HCT116 (cell line): ENCODE measurements around the gene BCL11A. TPM values are rescaled to one million over a fixed set of nuclear protein-coding genes. Genes with fewer than 3 reads are reported as not detected.

Experiments
- ATAC-seq: fragments of 200-7000 bp; cut with Tn5 transposase; 2 replicates; pipeline ENCODE4 v1.9.1; 2020; ENCODE audit warnings: mild to moderate bottlenecking, moderate library complexity
- BruUV-seq: library from RNA; stranded (reverse); fragments of 400-500 nt; replicated peaks from 2 replicates; lab custom pipeline; 2021; lab: Mats Ljungman, UMichigan
- CTCF ChIA-PET: fragments of 300-600 bp; sonication (Branson Sonifier 250); formaldehyde crosslinking; loops from one replicate; lab custom pipeline; 2021; ENCODE audit warnings: antibody characterized with exemption; lab: Charles Lee
- POLR2A ChIA-PET: fragments of 300-600, 350-600 bp; sonication (Branson Sonifier 250); formaldehyde crosslinking; loops from one replicate; lab custom pipeline; 2021; ENCODE audit warnings: antibody characterized with exemption; lab: Charles Lee
- RAD21 ChIA-PET, 2 experiments: fragments of 300-600 bp; sonication (Branson Sonifier 250); formaldehyde crosslinking; loops; one replicate each; lab custom pipeline; 2023; ENCODE audit warnings: low total read pairs in 2 of 2; ENCODE audit not compliant: uncharacterized antibody in 2 of 2, unreplicated experiment in 2 of 2, low non-redundant PET in 1 of 2; lab: Charles Lee
- DNase-seq: peaks from one replicate; pipeline ENCODE4 v3.0.0-alpha.2; 2010; ENCODE audit warnings: low read depth, low spot score
- H2AFZ ChIP-seq: fragments of 200-600 bp; shearing (Covaris generic), sonication (generic); 2 replicates; pipeline ENCODE4 v1.6.1; 2017; ENCODE audit warnings: low read depth, mixed run types, mixed read lengths, antibody characterized with exemption, low read length; ENCODE audit not compliant: poor library complexity, severe bottlenecking
- H3K27ac ChIP-seq: 2 replicates; pipeline ENCODE4 v1.5.1; 2012; ENCODE audit warnings: low read depth, low read length
- H3K27me3 ChIP-seq: fragments of 200-600 bp; sonication (generic); 2 replicates; pipeline ENCODE4 v1.6.1; 2016; ENCODE audit warnings: mixed run types, low read length, mixed read lengths; ENCODE audit not compliant: insufficient read depth
- H3K36me3 ChIP-seq, 2 experiments: fragments of 200-500 bp in 1 of 2; fragments of 200-600 bp in 1 of 2; sonication (Bioruptor generic) in 1 of 2; sonication (generic) in 1 of 2; 2 replicates each; pipeline versions ENCODE4 v1.5.1 to v1.6.1; 2014 to 2016; ENCODE audit warnings: low read length in 2 of 2, inconsistent platforms in 1 of 2, mixed read lengths in 1 of 2, mixed run types in 1 of 2; ENCODE audit not compliant: insufficient read depth in 2 of 2, control insufficient read depth in 1 of 2
- H3K4me1 ChIP-seq, 2 experiments: fragments of 200-600 bp in 1 of 2; sonication (generic) in 1 of 2; 2 replicates each; pipeline versions ENCODE4 v1.5.1 to v1.6.1; 2012 to 2017; ENCODE audit warnings: low read length in 2 of 2, inconsistent platforms in 1 of 2, mild to moderate bottlenecking in 1 of 2, mixed read lengths in 1 of 2, mixed run types in 1 of 2, moderate library complexity in 1 of 2; ENCODE audit not compliant: insufficient read depth in 2 of 2, control insufficient read depth in 1 of 2
- H3K4me2 ChIP-seq: fragments of 200-600 bp; sonication (generic); 2 replicates; pipeline ENCODE4 v1.6.1; 2017; ENCODE audit warnings: mixed run types, low read length, mixed read lengths
- H3K4me3 ChIP-seq, 2 experiments: fragments of 200-600 bp in 1 of 2; sonication (generic) in 1 of 2; replicated peaks in 1 of 2; 2 replicates each; pipeline ENCODE4 v1.5.1; 2011 to 2016; ENCODE audit warnings: low read length in 2 of 2, control low read depth in 1 of 2, low read depth in 1 of 2, mild to moderate bottlenecking in 1 of 2, mixed read lengths in 1 of 2, mixed run types in 1 of 2
- H3K79me2 ChIP-seq: fragments of 200-600 bp; sonication (generic); 2 replicates; pipeline ENCODE4 v1.6.1; 2017; ENCODE audit warnings: mild to moderate bottlenecking, mixed run types, low read length, moderate library complexity, mixed read lengths; ENCODE audit not compliant: insufficient read depth
- H3K9ac ChIP-seq: fragments of 200-600 bp; sonication (generic); 2 replicates; pipeline ENCODE4 v1.6.1; 2016; ENCODE audit warnings: low read length, mixed read lengths
- H3K9me2 ChIP-seq: fragments of 200-600 bp; sonication (generic), shearing (Covaris generic); 2 replicates; pipeline ENCODE4 v1.6.1; 2017; ENCODE audit warnings: mixed run types, mild to moderate bottlenecking, moderate library complexity; ENCODE audit not compliant: insufficient read depth
- H3K9me3 ChIP-seq, 2 experiments: fragments of 200-500 bp in 1 of 2; fragments of 200-600 bp in 1 of 2; sonication (Bioruptor generic) in 1 of 2; sonication (generic) in 1 of 2; 2 replicates each; pipeline ENCODE4 v1.6.1; 2014 to 2017; ENCODE audit warnings: low read length in 2 of 2, mixed read lengths in 2 of 2, inconsistent platforms in 1 of 2, low read depth in 1 of 2, mild to moderate bottlenecking in 1 of 2, mixed run types in 1 of 2, moderate library complexity in 1 of 2; ENCODE audit not compliant: control insufficient read depth in 1 of 2, insufficient read depth in 1 of 2
- H4K20me1 ChIP-seq: fragments of 200-600 bp; sonication (generic), shearing (Covaris generic); 2 replicates; pipeline ENCODE4 v1.6.1; 2017; ENCODE audit warnings: mixed run types, mild to moderate bottlenecking, moderate library complexity; ENCODE audit not compliant: insufficient read depth
- ATF3 ChIP-seq: IDR thresholded peaks from 2 replicates; pipeline ENCODE4 v1.6.1; 2012
- CBX3 ChIP-seq: IDR thresholded peaks from 2 replicates; pipeline ENCODE4 v1.6.1; 2012; ENCODE audit warnings: low read depth
- CEBPB ChIP-seq: IDR thresholded peaks from 2 replicates; pipeline ENCODE4 v1.6.1; 2012; ENCODE audit warnings: low read depth
- EGR1 ChIP-seq: IDR thresholded peaks from 2 replicates; pipeline ENCODE4 v1.6.1; 2012; ENCODE audit warnings: low read depth
- ELF1 ChIP-seq: IDR thresholded peaks from 2 replicates; pipeline ENCODE4 v1.6.1; 2012; ENCODE audit warnings: low read depth, borderline replicate concordance
- EZH2phosphoT487 ChIP-seq: fragments of 200-600 bp; IDR thresholded peaks from 2 replicates; pipeline ENCODE4 v1.6.1; 2018; ENCODE audit warnings: antibody characterized with exemption, borderline replicate concordance
- FOSL1 ChIP-seq: IDR thresholded peaks from 2 replicates; pipeline ENCODE4 v1.6.1; 2012; ENCODE audit warnings: low read depth
- JUND ChIP-seq: IDR thresholded peaks from 2 replicates; pipeline ENCODE4 v1.6.1; 2012
- MAX ChIP-seq: IDR thresholded peaks from 2 replicates; pipeline ENCODE4 v1.6.1; 2012
- POLR2A ChIP-seq: IDR thresholded peaks from 2 replicates; pipeline ENCODE4 v1.7.0; 2011; ENCODE audit warnings: borderline replicate concordance; ENCODE audit not compliant: insufficient read depth, insufficient read length; ENCODE audit errors: extremely low read depth
- POLR2AphosphoS5 ChIP-seq: IDR thresholded peaks from 2 replicates; pipeline ENCODE4 v1.6.1; 2011; ENCODE audit warnings: mild to moderate bottlenecking, low read depth, low read length, moderate library complexity
- RAD21 ChIP-seq: IDR thresholded peaks from 2 replicates; pipeline ENCODE4 v1.6.1; 2012; ENCODE audit warnings: low read depth, mild to moderate bottlenecking
- REST ChIP-seq: IDR thresholded peaks from 2 replicates; pipeline ENCODE4 v1.6.1; 2012; ENCODE audit warnings: low read depth
- SIN3A ChIP-seq: IDR thresholded peaks from 2 replicates; pipeline ENCODE4 v1.6.1; 2012; ENCODE audit warnings: low read depth
- SRF ChIP-seq: IDR thresholded peaks from 2 replicates; pipeline ENCODE4 v1.6.1; 2012; ENCODE audit warnings: low read depth
- TCF7L2 ChIP-seq: IDR thresholded peaks from 2 replicates; pipeline ENCODE4 v1.7.0; 2011; ENCODE audit warnings: borderline replicate concordance, inconsistent platforms; ENCODE audit not compliant: insufficient read depth, insufficient read length; ENCODE audit errors: extremely low read depth
- YY1 ChIP-seq: IDR thresholded peaks from 2 replicates; pipeline ENCODE4 v1.6.1; 2011; ENCODE audit warnings: low read length, low read depth, moderate library complexity, mild to moderate bottlenecking; ENCODE audit not compliant: insufficient replicate concordance; ENCODE audit errors: extremely low read depth
- ZBTB33 ChIP-seq: IDR thresholded peaks from 2 replicates; pipeline ENCODE4 v1.6.1; 2011; ENCODE audit warnings: mild to moderate bottlenecking, low read length, moderate library complexity; ENCODE audit not compliant: insufficient replicate concordance; ENCODE audit errors: extremely low read depth
- ZFX ChIP-seq: fragments of 450-650 bp; IDR thresholded peaks from 2 replicates; pipeline ENCODE4 v1.6.1; 2017
- ZNF274 ChIP-seq: fragments of 200-500 bp; sonication (Bioruptor generic); IDR thresholded peaks from 2 replicates; pipeline ENCODE4 v1.6.1; 2014; ENCODE audit warnings: mild to moderate bottlenecking, low read depth, low read length, inconsistent platforms
- intact Hi-C: fragments of 100-400 bp; cut with micrococcal nuclease; formaldehyde crosslinking; loops from 2 replicates; pipeline ENCODE4 v1.10.0; 2022
- total RNA-seq: library from RNA; stranded (reverse); gene quantifications from one replicate; pipeline ENCODE4 v1.2.1, GENCODE V29; 2021; ENCODE audit not compliant: unreplicated experiment

The BCL11A gene
- total RNA-seq, 1 experiment from 2014 or later, result 0.71 TPM

GRCh38 chr2:60493804-60494387, 59.6 kb downstream of the BCL11A start:
- Histone ChIP-seq H3K4me2 (no peak overlapping the region), H2AFZ (no peak overlapping the region), H3K27me3 (peaks cover 33% of the 10 kb centered on the region), H4K20me1 (no peaks in the 10 kb centered on the region), H3K9ac (no peak overlapping the region), H3K36me3 (no peaks in the 10 kb centered on the region), H3K4me3 (no peak overlapping the region), H3K9me3 (no peaks in the 10 kb centered on the region), H3K79me2 (no peaks in the 10 kb centered on the region), H3K27ac (no peak overlapping the region), H3K4me1 (no peaks in the 10 kb centered on the region), H3K9me2 (no peaks in the 10 kb centered on the region)
- intact Hi-C loops, result no loop called here
- no TSS peak for BruUV-seq
- no peak for ATAC-seq
- no peak for DNase-seq
- CTCF ChIA-PET, result no interaction called here
- no peak for TF ChIP-seq CBX3
- TF ChIP-seq ZBTB33, result no peak
- TF ChIP-seq TCF7L2, result no peak
- TF ChIP-seq REST, result no peak
- no peak for TF ChIP-seq EGR1
- TF ChIP-seq RAD21, result no peak
- no peak for TF ChIP-seq ATF3
- no peak for TF ChIP-seq SRF
- TF ChIP-seq ELF1, result no peak
- TF ChIP-seq JUND, result no peak
- no peak for TF ChIP-seq POLR2AphosphoS5
- no peak for TF ChIP-seq MAX
- no peak for TF ChIP-seq EZH2phosphoT487
- TF ChIP-seq POLR2A, result no peak
- TF ChIP-seq FOSL1, result no peak
- no peak for TF ChIP-seq ZFX
- TF ChIP-seq CEBPB, result no peak
- TF ChIP-seq YY1, result no peak
- no peak for TF ChIP-seq SIN3A
- no peak for TF ChIP-seq ZNF274
- RAD21 ChIA-PET, result no interaction called here
- POLR2A ChIA-PET, result no interaction called here
